ENCODE measurements around the gene MRPL55. TPM values are rescaled to one million over a fixed set of nuclear protein-coding genes. Genes with fewer than 3 reads are reported as not detected.

Gene MRPL55
- total RNA-seq, 1 experiment from 2014 or later, result 343 TPM

DNA sequence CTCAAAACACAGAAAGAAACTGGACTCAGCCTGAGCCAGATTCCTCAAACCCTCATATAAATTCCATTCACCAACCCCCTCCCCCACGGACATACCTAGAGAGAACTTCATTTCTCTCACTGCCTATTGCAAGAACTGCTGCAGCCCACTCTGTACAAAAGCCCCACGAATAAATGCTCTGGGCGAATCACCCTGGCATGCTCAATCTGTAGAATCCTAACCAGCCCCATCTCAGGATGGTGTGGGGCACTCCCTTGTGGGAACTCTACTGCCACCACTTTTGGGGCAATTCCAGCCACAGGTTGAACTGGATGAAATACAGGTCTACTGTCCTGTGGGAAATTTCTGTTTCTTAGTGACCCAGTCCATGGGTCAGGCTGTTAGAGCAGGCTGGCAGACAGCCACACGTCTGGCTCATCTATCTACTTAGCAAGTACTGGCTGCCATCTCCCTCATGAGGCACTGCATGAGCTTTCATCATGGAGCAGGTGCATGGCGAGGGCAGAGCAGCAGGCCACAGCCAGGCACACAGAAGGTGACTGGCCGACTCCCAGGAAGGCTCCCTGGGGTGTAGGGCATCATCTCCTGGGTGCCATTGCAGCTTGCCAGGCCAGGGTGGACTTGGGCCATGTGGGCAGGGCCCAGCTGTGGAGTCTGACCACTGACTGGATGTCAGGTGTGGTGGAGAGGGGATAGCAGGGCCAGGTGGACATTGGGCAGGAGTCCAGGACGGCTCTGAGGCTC, 4.4 kb downstream of the MRPL55 start:
- Histone ChIP-seq H3K27me3 (ENCODE audit: low read length) (no peaks in the 10 kb centered on the region), H3K79me2 (ENCODE audit: low read length) (peaks cover 55% of the 10 kb centered on the region), H3K9me2 (replicated peaks; ENCODE audit: low read length) (no peaks in the 10 kb centered on the region), H3K4me2 (ENCODE audit: low read length) (peak overlapping the region; percentile 89), H3K36me3 (ENCODE audit: low read depth, low read length) (peaks cover 26% of the 10 kb centered on the region), H3K27ac (ENCODE audit: low read length) (no peak overlapping the region), H4K20me1 (ENCODE audit: low read length) (peaks cover 11% of the 10 kb centered on the region), H3F3A (ENCODE audit: low read length, unreplicated experiment) (peaks cover 14% of the 10 kb centered on the region), H3K9me3 (ENCODE audit: low read length) (no peaks in the 10 kb centered on the region), H3K4me1 (ENCODE audit: insufficient read depth, low read length) (peaks cover 31% of the 10 kb centered on the region), H3K4me3 (ENCODE audit: low read length) (no peak overlapping the region), H2AFZ (ENCODE audit: low read length) (no peak overlapping the region), H3K9ac (ENCODE audit: low read length) (no peak overlapping the region)
- peak; percentile 37 for DNase-seq
- intact Hi-C loops (cut with micrococcal nuclease), result loop anchor here (10.0 kb wide), 1 partner anchor 540 kb away; the partner anchor contains the start of gene ZNF678
- ChIA-PET POLR2A (ENCODE audit: unreplicated experiment) (no interaction called here), CTCF (no interaction called here)
- no TSS peak for BruUV-seq (replicated peaks)
- ATAC-seq, result no peak
- TF ChIP-seq EZH2phosphoT487 (IDR thresholded peaks at IDR 0.05; ENCODE audit: borderline replicate concordance, low read length), result no peak
- no peak for TF ChIP-seq EZH2 (IDR thresholded peaks at IDR 0.05; ENCODE audit: low read length, unreplicated experiment)
- TF ChIP-seq, protein P1, sequence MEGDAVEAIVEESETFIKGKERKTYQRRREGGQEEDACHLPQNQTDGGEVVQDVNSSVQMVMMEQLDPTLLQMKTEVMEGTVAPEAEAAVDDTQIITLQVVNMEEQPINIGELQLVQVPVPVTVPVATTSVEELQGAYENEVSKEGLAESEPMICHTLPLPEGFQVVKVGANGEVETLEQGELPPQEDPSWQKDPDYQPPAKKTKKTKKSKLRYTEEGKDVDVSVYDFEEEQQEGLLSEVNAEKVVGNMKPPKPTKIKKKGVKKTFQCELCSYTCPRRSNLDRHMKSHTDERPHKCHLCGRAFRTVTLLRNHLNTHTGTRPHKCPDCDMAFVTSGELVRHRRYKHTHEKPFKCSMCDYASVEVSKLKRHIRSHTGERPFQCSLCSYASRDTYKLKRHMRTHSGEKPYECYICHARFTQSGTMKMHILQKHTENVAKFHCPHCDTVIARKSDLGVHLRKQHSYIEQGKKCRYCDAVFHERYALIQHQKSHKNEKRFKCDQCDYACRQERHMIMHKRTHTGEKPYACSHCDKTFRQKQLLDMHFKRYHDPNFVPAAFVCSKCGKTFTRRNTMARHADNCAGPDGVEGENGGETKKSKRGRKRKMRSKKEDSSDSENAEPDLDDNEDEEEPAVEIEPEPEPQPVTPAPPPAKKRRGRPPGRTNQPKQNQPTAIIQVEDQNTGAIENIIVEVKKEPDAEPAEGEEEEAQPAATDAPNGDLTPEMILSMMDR (conservative IDR thresholded peaks at IDR 0.05; ENCODE audit: low read depth, low read length), result no peak

DNA sequence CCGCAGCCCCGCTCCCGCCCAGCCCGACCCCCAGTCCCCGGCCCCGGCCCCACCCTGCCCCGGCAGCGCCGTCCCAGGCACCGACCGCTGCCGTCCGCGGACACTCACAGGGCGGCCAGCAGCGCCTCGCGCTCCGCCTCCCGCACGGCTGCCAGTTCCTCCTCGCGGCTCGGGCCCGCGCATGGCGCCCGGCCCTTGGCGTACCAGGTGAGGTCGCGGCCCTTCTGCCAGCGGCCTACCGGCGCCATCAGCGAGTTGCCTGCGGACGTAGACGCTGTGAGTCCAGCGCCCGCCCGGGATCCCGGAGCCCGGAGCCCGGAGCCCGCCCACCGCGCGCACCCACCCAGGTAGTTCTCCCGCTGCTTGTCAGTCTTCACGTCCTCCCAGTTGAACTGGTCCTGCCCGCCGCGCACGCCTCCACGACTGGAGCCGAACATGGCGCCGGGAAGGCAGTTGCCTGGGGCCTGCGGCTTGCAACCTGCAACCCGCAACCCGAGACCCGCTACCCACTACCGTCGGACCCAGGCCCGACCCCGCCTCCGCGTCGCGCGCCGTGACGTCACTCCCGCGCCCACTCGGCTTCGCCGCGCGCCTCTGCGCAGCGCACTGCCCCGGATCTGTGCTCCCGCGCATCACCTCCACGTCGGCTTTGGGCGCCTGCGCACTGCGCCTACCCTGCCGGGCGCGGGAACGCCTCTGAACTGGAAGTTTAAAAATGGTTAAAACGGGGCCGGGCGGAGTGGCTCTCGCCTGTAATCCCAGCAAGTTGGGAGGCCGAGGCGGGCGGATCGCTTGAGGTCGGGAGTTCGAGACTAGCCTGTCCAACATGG, 6.1 kb downstream of the MRPL55 start, which contains the start of gene C1orf35:
Gene C1orf35, minus strand, starts transcription at position 535 of the 830 bp plus-strand sequence. Its CDS starts 98 bp downstream, at position 437.
- POLR2A ChIA-PET (ENCODE audit: unreplicated experiment), result no interaction called here
- ATAC-seq (peak; percentile 71), DNase-seq (peak; percentile 100)
- peaks cover 43% of the 10 kb centered on the region for H3K36me3 ChIP-seq (ENCODE audit: low read depth, low read length)
- peak within 1 kb of the TSS; percentile 42 for H3K27ac ChIP-seq (ENCODE audit: low read length)
- H3K27me3 ChIP-seq (ENCODE audit: low read length), result no peaks in the 10 kb centered on the region
- H4K20me1 ChIP-seq (ENCODE audit: low read length), result peaks cover 28% of the 10 kb centered on the region
- H3K9me2 ChIP-seq (replicated peaks; ENCODE audit: low read length), result no peaks in the 10 kb centered on the region
- H3K9ac ChIP-seq (ENCODE audit: low read length), result peak within 1 kb of the TSS; percentile 91
- no peaks in the 10 kb centered on the region for H3K9me3 ChIP-seq (ENCODE audit: low read length)
- peak within 1 kb of the TSS; percentile 89 for H3K4me2 ChIP-seq (ENCODE audit: low read length)
- BruUV-seq (replicated peaks), result no TSS peak
- H3K79me2 ChIP-seq (ENCODE audit: low read length), result peaks cover 61% of the 10 kb centered on the region
- peaks cover 27% of the 10 kb centered on the region for H3K4me1 ChIP-seq (ENCODE audit: insufficient read depth, low read length)
- intact Hi-C loops (cut with micrococcal nuclease), result loop anchor here (1.0 to 10.0 kb wide), 3 partner anchors 20 to 538 kb away; partner anchors contain the start of genes ARF1 and ZNF678
- H3K4me3 ChIP-seq (ENCODE audit: low read length), result peak within 1 kb of the TSS; percentile 79
- CTCF ChIA-PET, result no interaction called here
- TF ChIP-seq EZH2phosphoT487 (IDR thresholded peaks at IDR 0.05; ENCODE audit: borderline replicate concordance, low read length) (no peak), EZH2 (IDR thresholded peaks at IDR 0.05; ENCODE audit: low read length, unreplicated experiment) (no peak)
- TF ChIP-seq, protein P1 (conservative IDR thresholded peaks at IDR 0.05; ENCODE audit: low read depth, low read length), result no peak
- H2AFZ ChIP-seq (ENCODE audit: low read length), result peak within 1 kb of the TSS; percentile 93
- H3F3A ChIP-seq (ENCODE audit: low read length, unreplicated experiment), result peaks cover 14% of the 10 kb centered on the region
